Left hindlimb (tissue), 1 donor: ENCODE measurements around the gene MDK.

ENCODE experiments used
- DNase-seq: peaks from one replicate; pipeline ENCODE4 v3.0.0-alpha.2; 2018

MDK gene

GRCh38 chr11:46407635-46408034, 26.2 kb downstream of the MDK start:
- no peak for DNase-seq

GRCh38 chr11:46408407-46408986, 27.0 kb downstream of the MDK start:
- no peak for DNase-seq

GRCh38 chr11:46410021-46410420, 28.6 kb downstream of the MDK start:
- DNase-seq = no peak

- no peak for DNase-seq
Observed at GRCh38 chr11:46413760-46414465, 32.4 kb downstream of the MDK start.

- no peak for DNase-seq
Observed at GRCh38 chr11:46414466-46414796, 33.0 kb downstream of the MDK start.

GRCh38 chr11:46414879-46415278, 33.4 kb downstream of the MDK start:
- no peak for DNase-seq

GRCh38 chr11:46417711-46418110, 36.2 kb downstream of the MDK start:
- no peak for DNase-seq

- DNase-seq = no peak
Observed at GRCh38 chr11:46418751-46419150, 37.3 kb downstream of the MDK start.

- no peak for DNase-seq
Observed at GRCh38 chr11:46420513-46420912, 39.0 kb downstream of the MDK start.

GRCh38 chr11:46421257-46421880, 39.9 kb downstream of the MDK start:
- DNase-seq = no peak

GRCh38 chr11:46422588-46422987, 41.1 kb downstream of the MDK start:
- DNase-seq = no peak

- no peak for DNase-seq
Observed at GRCh38 chr11:46426233-46426991, 44.9 kb downstream of the MDK start.

GRCh38 chr11:46427364-46427763, 45.9 kb downstream of the MDK start:
- DNase-seq = no peak

- DNase-seq = no peak
Observed at GRCh38 chr11:46429717-46430116, 48.2 kb downstream of the MDK start.

GRCh38 chr11:46431211-46431610, 49.7 kb downstream of the MDK start:
- DNase-seq = no peak
